HCT116 (cell line): ENCODE measurements around the gene POC1B. TPM values are rescaled to one million over a fixed set of nuclear protein-coding genes. Genes with fewer than 3 reads are reported as not detected.

Experiments used
- ATAC-seq: fragments of 200-7000 bp; cut with Tn5 transposase; 2 replicates; pipeline ENCODE4 v1.9.1; 2020; ENCODE audit warnings: mild to moderate bottlenecking, moderate library complexity
- BruUV-seq: library from RNA; stranded (reverse); fragments of 400-500 nt; replicated peaks from 2 replicates; lab custom pipeline; 2021; lab: Mats Ljungman, UMichigan
- CTCF ChIA-PET: fragments of 300-600 bp; sonication (Branson Sonifier 250); formaldehyde crosslinking; loops from one replicate; lab custom pipeline; 2021; ENCODE audit warnings: antibody characterized with exemption; lab: Charles Lee
- POLR2A ChIA-PET: fragments of 300-600, 350-600 bp; sonication (Branson Sonifier 250); formaldehyde crosslinking; loops from one replicate; lab custom pipeline; 2021; ENCODE audit warnings: antibody characterized with exemption; lab: Charles Lee
- RAD21 ChIA-PET, 2 experiments: fragments of 300-600 bp; sonication (Branson Sonifier 250); formaldehyde crosslinking; loops; one replicate each; lab custom pipeline; 2023; ENCODE audit warnings: low total read pairs in 2 of 2; ENCODE audit not compliant: uncharacterized antibody in 2 of 2, unreplicated experiment in 2 of 2, low non-redundant PET in 1 of 2; lab: Charles Lee
- DNase-seq: peaks from one replicate; pipeline ENCODE4 v3.0.0-alpha.2; 2010; ENCODE audit warnings: low read depth, low spot score
- H2AFZ ChIP-seq: fragments of 200-600 bp; shearing (Covaris generic), sonication (generic); 2 replicates; pipeline ENCODE4 v1.6.1; 2017; ENCODE audit warnings: low read depth, mixed run types, mixed read lengths, antibody characterized with exemption, low read length; ENCODE audit not compliant: poor library complexity, severe bottlenecking
- H3K27ac ChIP-seq: 2 replicates; pipeline ENCODE4 v1.5.1; 2012; ENCODE audit warnings: low read depth, low read length
- H3K27me3 ChIP-seq: fragments of 200-600 bp; sonication (generic); 2 replicates; pipeline ENCODE4 v1.6.1; 2016; ENCODE audit warnings: mixed run types, low read length, mixed read lengths; ENCODE audit not compliant: insufficient read depth
- H3K36me3 ChIP-seq, 2 experiments: fragments of 200-500 bp in 1 of 2; fragments of 200-600 bp in 1 of 2; sonication (Bioruptor generic) in 1 of 2; sonication (generic) in 1 of 2; 2 replicates each; pipeline versions ENCODE4 v1.5.1 to v1.6.1; 2014 to 2016; ENCODE audit warnings: low read length in 2 of 2, inconsistent platforms in 1 of 2, mixed read lengths in 1 of 2, mixed run types in 1 of 2; ENCODE audit not compliant: insufficient read depth in 2 of 2, control insufficient read depth in 1 of 2
- H3K4me1 ChIP-seq, 2 experiments: fragments of 200-600 bp in 1 of 2; sonication (generic) in 1 of 2; 2 replicates each; pipeline versions ENCODE4 v1.5.1 to v1.6.1; 2012 to 2017; ENCODE audit warnings: low read length in 2 of 2, inconsistent platforms in 1 of 2, mild to moderate bottlenecking in 1 of 2, mixed read lengths in 1 of 2, mixed run types in 1 of 2, moderate library complexity in 1 of 2; ENCODE audit not compliant: insufficient read depth in 2 of 2, control insufficient read depth in 1 of 2
- H3K4me2 ChIP-seq: fragments of 200-600 bp; sonication (generic); 2 replicates; pipeline ENCODE4 v1.6.1; 2017; ENCODE audit warnings: mixed run types, low read length, mixed read lengths
- H3K4me3 ChIP-seq, 2 experiments: fragments of 200-600 bp in 1 of 2; sonication (generic) in 1 of 2; replicated peaks in 1 of 2; 2 replicates each; pipeline ENCODE4 v1.5.1; 2011 to 2016; ENCODE audit warnings: low read length in 2 of 2, control low read depth in 1 of 2, low read depth in 1 of 2, mild to moderate bottlenecking in 1 of 2, mixed read lengths in 1 of 2, mixed run types in 1 of 2
- H3K79me2 ChIP-seq: fragments of 200-600 bp; sonication (generic); 2 replicates; pipeline ENCODE4 v1.6.1; 2017; ENCODE audit warnings: mild to moderate bottlenecking, mixed run types, low read length, moderate library complexity, mixed read lengths; ENCODE audit not compliant: insufficient read depth
- H3K9ac ChIP-seq: fragments of 200-600 bp; sonication (generic); 2 replicates; pipeline ENCODE4 v1.6.1; 2016; ENCODE audit warnings: low read length, mixed read lengths
- H3K9me2 ChIP-seq: fragments of 200-600 bp; sonication (generic), shearing (Covaris generic); 2 replicates; pipeline ENCODE4 v1.6.1; 2017; ENCODE audit warnings: mixed run types, mild to moderate bottlenecking, moderate library complexity; ENCODE audit not compliant: insufficient read depth
- H3K9me3 ChIP-seq, 2 experiments: fragments of 200-500 bp in 1 of 2; fragments of 200-600 bp in 1 of 2; sonication (Bioruptor generic) in 1 of 2; sonication (generic) in 1 of 2; 2 replicates each; pipeline ENCODE4 v1.6.1; 2014 to 2017; ENCODE audit warnings: low read length in 2 of 2, mixed read lengths in 2 of 2, inconsistent platforms in 1 of 2, low read depth in 1 of 2, mild to moderate bottlenecking in 1 of 2, mixed run types in 1 of 2, moderate library complexity in 1 of 2; ENCODE audit not compliant: control insufficient read depth in 1 of 2, insufficient read depth in 1 of 2
- H4K20me1 ChIP-seq: fragments of 200-600 bp; sonication (generic), shearing (Covaris generic); 2 replicates; pipeline ENCODE4 v1.6.1; 2017; ENCODE audit warnings: mixed run types, mild to moderate bottlenecking, moderate library complexity; ENCODE audit not compliant: insufficient read depth
- ATF3 ChIP-seq: IDR thresholded peaks from 2 replicates; pipeline ENCODE4 v1.6.1; 2012
- CEBPB ChIP-seq: IDR thresholded peaks from 2 replicates; pipeline ENCODE4 v1.6.1; 2012; ENCODE audit warnings: low read depth
- CTCF ChIP-seq, 3 experiments: fragments of 200-600 bp in 1 of 3; sonication (generic) in 1 of 3; IDR thresholded peaks in 2 of 3; conservative IDR thresholded peaks in 1 of 3; 2 replicates each; pipeline ENCODE4 v1.5.1; 2012 to 2017; ENCODE audit warnings: low read depth in 2 of 3, low read length in 2 of 3, antibody characterized with exemption in 1 of 3, borderline replicate concordance in 1 of 3, control low read depth in 1 of 3, mild to moderate bottlenecking in 1 of 3, mixed read lengths in 1 of 3, mixed run types in 1 of 3, moderate library complexity in 1 of 3; ENCODE audit not compliant: insufficient read depth in 1 of 3
- EGR1 ChIP-seq: IDR thresholded peaks from 2 replicates; pipeline ENCODE4 v1.6.1; 2012; ENCODE audit warnings: low read depth
- EZH2 ChIP-seq: fragments of 200-600 bp; sonication (generic); IDR thresholded peaks from 2 replicates; pipeline ENCODE4 v1.6.1; 2017; ENCODE audit warnings: antibody characterized with exemption, mixed run types
- EZH2phosphoT487 ChIP-seq: fragments of 200-600 bp; IDR thresholded peaks from 2 replicates; pipeline ENCODE4 v1.6.1; 2018; ENCODE audit warnings: antibody characterized with exemption, borderline replicate concordance
- FOSL1 ChIP-seq: IDR thresholded peaks from 2 replicates; pipeline ENCODE4 v1.6.1; 2012; ENCODE audit warnings: low read depth
- JUND ChIP-seq: IDR thresholded peaks from 2 replicates; pipeline ENCODE4 v1.6.1; 2012
- POLR2A ChIP-seq: IDR thresholded peaks from 2 replicates; pipeline ENCODE4 v1.7.0; 2011; ENCODE audit warnings: borderline replicate concordance; ENCODE audit not compliant: insufficient read depth, insufficient read length; ENCODE audit errors: extremely low read depth
- POLR2AphosphoS5 ChIP-seq: IDR thresholded peaks from 2 replicates; pipeline ENCODE4 v1.6.1; 2011; ENCODE audit warnings: mild to moderate bottlenecking, low read depth, low read length, moderate library complexity
- RAD21 ChIP-seq: IDR thresholded peaks from 2 replicates; pipeline ENCODE4 v1.6.1; 2012; ENCODE audit warnings: low read depth, mild to moderate bottlenecking
- SIN3A ChIP-seq: IDR thresholded peaks from 2 replicates; pipeline ENCODE4 v1.6.1; 2012; ENCODE audit warnings: low read depth
- SP1 ChIP-seq: IDR thresholded peaks from 2 replicates; pipeline ENCODE4 v1.6.1; 2012; ENCODE audit warnings: low read depth
- SRF ChIP-seq: IDR thresholded peaks from 2 replicates; pipeline ENCODE4 v1.6.1; 2012; ENCODE audit warnings: low read depth
- TCF7L2 ChIP-seq: IDR thresholded peaks from 2 replicates; pipeline ENCODE4 v1.7.0; 2011; ENCODE audit warnings: borderline replicate concordance, inconsistent platforms; ENCODE audit not compliant: insufficient read depth, insufficient read length; ENCODE audit errors: extremely low read depth
- ZBTB33 ChIP-seq: IDR thresholded peaks from 2 replicates; pipeline ENCODE4 v1.6.1; 2011; ENCODE audit warnings: mild to moderate bottlenecking, low read length, moderate library complexity; ENCODE audit not compliant: insufficient replicate concordance; ENCODE audit errors: extremely low read depth
- ZFX ChIP-seq: fragments of 450-650 bp; IDR thresholded peaks from 2 replicates; pipeline ENCODE4 v1.6.1; 2017
- ZNF274 ChIP-seq: fragments of 200-500 bp; sonication (Bioruptor generic); IDR thresholded peaks from 2 replicates; pipeline ENCODE4 v1.6.1; 2014; ENCODE audit warnings: mild to moderate bottlenecking, low read depth, low read length, inconsistent platforms
- intact Hi-C: fragments of 100-400 bp; cut with micrococcal nuclease; formaldehyde crosslinking; loops from 2 replicates; pipeline ENCODE4 v1.10.0; 2022
- total RNA-seq: library from RNA; stranded (reverse); gene quantifications from one replicate; pipeline ENCODE4 v1.2.1, GENCODE V29; 2021; ENCODE audit not compliant: unreplicated experiment
- TF ChIP-seq, protein P1 (sequence below): IDR thresholded peaks from 2 replicates; pipeline ENCODE4 v1.6.1; 2012; ENCODE audit warnings: low read depth
- TF ChIP-seq, protein P2 (sequence below): IDR thresholded peaks from 2 replicates; pipeline ENCODE4 v1.6.1; 2012

POC1B gene
- total RNA-seq, 1 experiment from 2014 or later: 14.3 TPM

- ChIA-PET POLR2A (no interaction called here), CTCF (no interaction called here), RAD21 (no interaction called here)
- no peak overlapping the region for H3K9ac ChIP-seq
- H3K9me2 ChIP-seq: no peaks in the 10 kb centered on the region
- no peak overlapping the region for H2AFZ ChIP-seq
- H3K4me3 ChIP-seq: no peak overlapping the region
- intact Hi-C loops: no loop called here
- no peaks in the 10 kb centered on the region for H3K27me3 ChIP-seq
- no peaks in the 10 kb centered on the region for H3K4me1 ChIP-seq
- H3K9me3 ChIP-seq: no peaks in the 10 kb centered on the region
- H3K4me2 ChIP-seq: no peak overlapping the region
- H3K27ac ChIP-seq: no peak overlapping the region
- ATAC-seq (no peak), DNase-seq (no peak)
- H3K36me3 ChIP-seq: no peaks in the 10 kb centered on the region
- no peaks in the 10 kb centered on the region for H4K20me1 ChIP-seq
- TF ChIP-seq POLR2A (no peak), ZNF274 (no peak), POLR2AphosphoS5 (no peak), CTCF (IDR thresholded peaks at IDR 0.05 in 2 of 3, conservative IDR thresholded peaks at IDR 0.05 in 1 of 3; ENCODE audit: borderline replicate concordance in 1 of 3, insufficient read depth in 1 of 3, low read depth in 2 of 3, low read length in 2 of 3) (no peak), SRF (no peak), SIN3A (no peak), TCF7L2 (no peak), JUND (no peak), EGR1 (no peak), ATF3 (no peak), CEBPB (no peak), FOSL1 (no peak), SP1 (no peak), EZH2phosphoT487 (no peak), ZFX (no peak), ZBTB33 (no peak), EZH2 (no peak), RAD21 (no peak)
- TF ChIP-seq, protein P1, sequence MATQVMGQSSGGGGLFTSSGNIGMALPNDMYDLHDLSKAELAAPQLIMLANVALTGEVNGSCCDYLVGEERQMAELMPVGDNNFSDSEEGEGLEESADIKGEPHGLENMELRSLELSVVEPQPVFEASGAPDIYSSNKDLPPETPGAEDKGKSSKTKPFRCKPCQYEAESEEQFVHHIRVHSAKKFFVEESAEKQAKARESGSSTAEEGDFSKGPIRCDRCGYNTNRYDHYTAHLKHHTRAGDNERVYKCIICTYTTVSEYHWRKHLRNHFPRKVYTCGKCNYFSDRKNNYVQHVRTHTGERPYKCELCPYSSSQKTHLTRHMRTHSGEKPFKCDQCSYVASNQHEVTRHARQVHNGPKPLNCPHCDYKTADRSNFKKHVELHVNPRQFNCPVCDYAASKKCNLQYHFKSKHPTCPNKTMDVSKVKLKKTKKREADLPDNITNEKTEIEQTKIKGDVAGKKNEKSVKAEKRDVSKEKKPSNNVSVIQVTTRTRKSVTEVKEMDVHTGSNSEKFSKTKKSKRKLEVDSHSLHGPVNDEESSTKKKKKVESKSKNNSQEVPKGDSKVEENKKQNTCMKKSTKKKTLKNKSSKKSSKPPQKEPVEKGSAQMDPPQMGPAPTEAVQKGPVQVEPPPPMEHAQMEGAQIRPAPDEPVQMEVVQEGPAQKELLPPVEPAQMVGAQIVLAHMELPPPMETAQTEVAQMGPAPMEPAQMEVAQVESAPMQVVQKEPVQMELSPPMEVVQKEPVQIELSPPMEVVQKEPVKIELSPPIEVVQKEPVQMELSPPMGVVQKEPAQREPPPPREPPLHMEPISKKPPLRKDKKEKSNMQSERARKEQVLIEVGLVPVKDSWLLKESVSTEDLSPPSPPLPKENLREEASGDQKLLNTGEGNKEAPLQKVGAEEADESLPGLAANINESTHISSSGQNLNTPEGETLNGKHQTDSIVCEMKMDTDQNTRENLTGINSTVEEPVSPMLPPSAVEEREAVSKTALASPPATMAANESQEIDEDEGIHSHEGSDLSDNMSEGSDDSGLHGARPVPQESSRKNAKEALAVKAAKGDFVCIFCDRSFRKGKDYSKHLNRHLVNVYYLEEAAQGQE: no peak
- TF ChIP-seq, protein P2, sequence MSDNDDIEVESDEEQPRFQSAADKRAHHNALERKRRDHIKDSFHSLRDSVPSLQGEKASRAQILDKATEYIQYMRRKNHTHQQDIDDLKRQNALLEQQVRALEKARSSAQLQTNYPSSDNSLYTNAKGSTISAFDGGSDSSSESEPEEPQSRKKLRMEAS: no peak
- TF ChIP-seq, all 23 proteins: peak for 0
- no TSS peak for BruUV-seq
- H3K79me2 ChIP-seq: no peaks in the 10 kb centered on the region
These were observed 28.4 kb downstream of the POC1B start for GRCh38 chr12:89497467-89497866.
